Activated CD8-positive, alpha-beta T cell treated with anti-CD3 and anti-CD28 coated beads for 36 hours (primary cell): ENCODE data around the gene NTRK1. TPM values are rescaled to one million over a fixed set of nuclear protein-coding genes. Genes with fewer than 3 reads are reported as not detected.

Experiments used
- ATAC-seq: fragments of 200-7000 bp; cut with Tn5 transposase; one replicate; pipeline ENCODE4 v1.10.0; 2021; ENCODE audit warnings: mild to moderate bottlenecking, moderate library complexity
- CTCF ChIA-PET: fragments of 350-600 bp; sonication (Branson Sonifier 250); formaldehyde crosslinking; loops from one replicate; lab custom pipeline; 2021; ENCODE audit warnings: antibody characterized with exemption; lab: Charles Lee
- POLR2A ChIA-PET: fragments of 350-600 bp; sonication (Branson Sonifier 250); formaldehyde crosslinking; loops from one replicate; lab custom pipeline; 2021; ENCODE audit warnings: antibody characterized with exemption; lab: Charles Lee
- DNase-seq: peaks from one replicate; pipeline ENCODE4 v3.0.0-alpha.2; 2020
- H3K27ac Mint-ChIP-seq: one replicate; pipeline ENCODE4 v1.8.0; 2021; ENCODE audit warnings: mild to moderate bottlenecking, mixed read lengths
- H3K27me3 Mint-ChIP-seq: one replicate; pipeline ENCODE4 v1.8.0; 2021; ENCODE audit warnings: mixed read lengths
- H3K36me3 Mint-ChIP-seq: one replicate; pipeline ENCODE4 v1.8.0; 2021; ENCODE audit warnings: low read depth, mixed read lengths
- H3K4me1 Mint-ChIP-seq: one replicate; pipeline ENCODE4 v1.8.0; 2021; ENCODE audit warnings: low read depth, mixed read lengths
- H3K4me3 Mint-ChIP-seq: one replicate; pipeline ENCODE4 v1.8.0; 2021; ENCODE audit warnings: mild to moderate bottlenecking, moderate library complexity, mixed read lengths
- H3K9me3 Mint-ChIP-seq: one replicate; pipeline ENCODE4 v1.8.0; 2021; ENCODE audit warnings: mixed read lengths
- intact Hi-C: fragments of 100-400 bp; cut with micrococcal nuclease; formaldehyde crosslinking; loops from one replicate; pipeline ENCODE4 v1.10.0; 2022
- total RNA-seq, 2 experiments: library from RNA; stranded (reverse); gene quantifications; one replicate each; pipeline ENCODE4 v1.2.3, GENCODE V29; 2021
- TF ChIP-seq, protein P1 (sequence below): fragments of 200-600 bp; IDR thresholded peaks from one replicate; pipeline ENCODE4 v1.8.0; 2022; ENCODE audit warnings: antibody characterized with exemption, mild to moderate bottlenecking

Gene NTRK1
- total RNA-seq, 2 experiments from 2014 or later = 23.5 to 25.9 TPM

DNA sequence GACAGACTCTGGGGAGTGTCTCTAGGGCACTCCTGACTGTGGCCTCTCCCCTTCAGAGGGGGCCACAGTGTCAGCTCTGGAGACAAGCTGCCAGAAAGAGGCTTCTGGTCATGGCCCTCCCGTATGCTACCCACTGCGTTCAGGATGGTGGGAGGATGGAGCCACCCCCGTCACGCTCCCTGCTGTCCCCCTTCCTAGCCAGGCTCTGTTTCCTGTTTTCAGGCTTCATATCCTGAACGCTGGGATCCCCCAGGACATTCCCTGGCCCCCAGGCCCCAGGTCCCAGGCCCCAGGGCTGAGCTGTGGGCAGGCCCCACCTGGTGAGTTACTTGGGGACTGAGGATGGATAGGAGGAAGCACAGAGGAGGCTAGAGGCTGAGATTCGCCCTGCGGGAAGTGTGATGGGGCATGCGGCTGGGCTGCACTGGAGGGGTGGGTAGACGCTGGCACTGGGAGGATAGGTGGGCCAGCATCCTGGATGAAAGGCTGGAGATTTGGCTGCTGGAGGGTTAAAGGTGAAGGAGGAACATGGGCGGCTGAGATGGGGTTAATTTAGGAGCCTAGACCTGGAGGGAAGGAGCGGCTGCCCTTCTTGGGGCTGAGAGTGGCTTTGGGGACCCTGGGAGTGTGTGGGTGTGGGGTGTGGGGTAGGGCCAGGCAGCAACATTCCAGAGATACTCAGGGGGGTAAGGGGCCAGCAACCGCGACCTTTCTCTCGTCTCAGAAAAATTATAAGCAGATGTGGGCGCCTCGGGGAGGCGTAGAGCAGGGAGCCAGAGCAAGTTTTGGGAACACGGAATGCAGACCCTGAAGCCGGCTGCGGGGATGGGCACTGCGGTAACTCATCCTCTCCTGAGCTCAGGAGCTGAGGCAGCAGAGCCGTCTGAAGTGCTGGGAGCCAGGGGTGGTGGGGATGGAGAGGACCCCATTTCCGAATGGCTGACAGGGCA lies 41.6 kb downstream of the NTRK1 start:
- CTCF ChIA-PET = interaction anchor here (0.7 to 1.6 kb wide), 7 partner anchors 9 to 64 kb away, joined by 3 to 5 read pairs (median 4); partner anchors contain the start of genes LRRC71 and NTRK1
- POLR2A ChIA-PET = interaction anchor here (0.7 kb wide), 1 partner anchor 226 kb away, joined by 3 read pairs; no protein-coding TSS in a partner anchor

DNA sequence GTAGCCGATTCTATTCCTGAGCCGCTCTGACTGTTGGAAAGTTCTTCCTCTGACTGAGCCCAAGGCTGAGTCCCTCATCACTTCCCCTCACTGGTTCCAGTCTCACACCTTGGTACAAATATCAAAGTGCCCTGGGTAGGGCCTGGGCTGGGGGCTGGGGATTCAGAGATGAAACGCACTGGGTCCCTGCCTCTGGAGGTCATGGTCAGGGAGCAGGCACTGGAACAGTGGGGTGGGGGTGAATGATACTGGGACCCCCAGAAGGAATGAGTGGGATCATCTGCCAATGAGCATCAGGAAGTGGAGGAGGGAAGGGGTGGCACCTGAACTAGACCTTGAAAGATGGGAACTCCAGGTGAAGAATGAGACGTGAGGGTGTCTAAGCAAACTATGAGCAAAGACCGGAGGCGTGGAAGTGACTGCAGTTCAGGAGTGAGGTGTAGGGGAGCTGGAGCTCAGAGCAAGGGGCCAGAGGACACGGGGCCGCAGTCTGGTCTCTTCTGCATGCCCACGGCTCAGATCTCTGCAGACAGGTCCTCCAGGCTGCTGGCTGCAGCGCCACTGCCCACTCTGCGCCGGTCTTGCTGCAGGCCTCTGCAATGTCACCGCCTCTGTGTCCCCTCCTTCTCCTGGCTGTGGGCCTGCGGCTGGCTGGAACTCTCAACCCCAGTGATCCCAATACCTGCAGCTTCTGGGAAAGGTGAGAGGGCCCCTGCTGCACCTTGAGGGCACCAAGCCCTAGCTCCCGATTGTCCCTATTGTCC lies 42.8 kb downstream of the NTRK1 start:
- intact Hi-C loops = no loop called here
- TF ChIP-seq, protein P1, sequence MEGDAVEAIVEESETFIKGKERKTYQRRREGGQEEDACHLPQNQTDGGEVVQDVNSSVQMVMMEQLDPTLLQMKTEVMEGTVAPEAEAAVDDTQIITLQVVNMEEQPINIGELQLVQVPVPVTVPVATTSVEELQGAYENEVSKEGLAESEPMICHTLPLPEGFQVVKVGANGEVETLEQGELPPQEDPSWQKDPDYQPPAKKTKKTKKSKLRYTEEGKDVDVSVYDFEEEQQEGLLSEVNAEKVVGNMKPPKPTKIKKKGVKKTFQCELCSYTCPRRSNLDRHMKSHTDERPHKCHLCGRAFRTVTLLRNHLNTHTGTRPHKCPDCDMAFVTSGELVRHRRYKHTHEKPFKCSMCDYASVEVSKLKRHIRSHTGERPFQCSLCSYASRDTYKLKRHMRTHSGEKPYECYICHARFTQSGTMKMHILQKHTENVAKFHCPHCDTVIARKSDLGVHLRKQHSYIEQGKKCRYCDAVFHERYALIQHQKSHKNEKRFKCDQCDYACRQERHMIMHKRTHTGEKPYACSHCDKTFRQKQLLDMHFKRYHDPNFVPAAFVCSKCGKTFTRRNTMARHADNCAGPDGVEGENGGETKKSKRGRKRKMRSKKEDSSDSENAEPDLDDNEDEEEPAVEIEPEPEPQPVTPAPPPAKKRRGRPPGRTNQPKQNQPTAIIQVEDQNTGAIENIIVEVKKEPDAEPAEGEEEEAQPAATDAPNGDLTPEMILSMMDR = no peak
- Mint-ChIP-seq H3K36me3 (no peaks in the 10 kb centered on the region), H3K4me3 (no peak overlapping the region), H3K4me1 (no peaks in the 10 kb centered on the region), H3K27me3 (peaks cover 13% of the 10 kb centered on the region), H3K27ac (no peak overlapping the region), H3K9me3 (no peaks in the 10 kb centered on the region)
- ChIA-PET POLR2A (no interaction called here), CTCF (interaction anchor here (1.6 kb wide), 2 partner anchors 13 to 43 kb away, joined by 3 to 4 read pairs; partner anchors contain the start of gene NTRK1)
- no peak for ATAC-seq
- DNase-seq = no peak

More for the DNA sequence above, 41.6 kb downstream of the NTRK1 start:
- no peak for ATAC-seq
- Mint-ChIP-seq H3K27me3 (peaks cover 13% of the 10 kb centered on the region), H3K4me3 (no peak overlapping the region), H3K4me1 (peaks cover 4% of the 10 kb centered on the region), H3K27ac (no peak overlapping the region), H3K9me3 (no peaks in the 10 kb centered on the region), H3K36me3 (no peaks in the 10 kb centered on the region)
- no peak for DNase-seq
- intact Hi-C loops = no loop called here
- TF ChIP-seq, protein P1 = no peak

DNA sequence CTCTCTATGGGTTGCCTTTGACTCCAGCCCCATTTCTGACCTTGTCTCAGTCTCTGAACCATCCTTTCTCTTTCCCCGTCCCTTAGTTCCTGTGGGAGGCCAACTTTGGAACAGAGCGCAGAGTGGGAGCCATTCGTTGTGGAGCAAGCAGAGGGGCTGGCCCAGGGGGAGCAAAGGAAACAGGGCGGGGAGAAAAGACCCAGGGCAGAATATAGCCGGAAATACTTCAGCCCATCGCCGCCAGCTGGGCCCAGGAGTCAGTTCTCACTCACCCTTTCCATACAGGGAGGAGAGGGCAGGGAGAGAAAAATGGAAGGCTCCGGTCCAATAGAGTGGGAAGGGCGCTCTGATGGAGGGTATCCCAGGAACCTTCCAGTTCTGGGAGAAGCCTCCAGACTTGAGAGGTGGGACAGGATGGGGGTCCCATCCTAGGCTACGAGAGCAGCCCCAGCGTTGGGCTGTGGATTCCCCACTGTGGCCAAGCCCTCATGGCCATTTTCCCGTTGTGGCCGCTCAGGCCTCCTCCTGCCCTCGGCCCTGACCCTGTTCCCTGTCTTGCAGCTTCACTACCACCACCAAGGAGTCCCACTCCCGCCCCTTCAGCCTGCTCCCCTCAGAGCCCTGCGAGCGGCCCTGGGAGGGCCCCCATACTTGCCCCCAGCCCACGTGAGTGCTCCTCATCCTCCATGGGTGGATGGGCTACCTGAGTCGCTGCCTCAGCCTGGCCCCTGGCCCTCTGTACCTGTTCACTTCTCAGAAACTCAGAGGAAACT lies 43.7 kb downstream of the NTRK1 start:
- CTCF ChIA-PET = no interaction called here
- Mint-ChIP-seq H3K36me3 (no peaks in the 10 kb centered on the region), H3K27ac (no peak overlapping the region), H3K27me3 (peaks cover 9% of the 10 kb centered on the region), H3K9me3 (no peaks in the 10 kb centered on the region), H3K4me1 (no peaks in the 10 kb centered on the region), H3K4me3 (no peak overlapping the region)
- POLR2A ChIA-PET = no interaction called here
- DNase-seq = no peak
- no peak for ATAC-seq
- intact Hi-C loops = no loop called here
- TF ChIP-seq, protein P1 = no peak

DNA sequence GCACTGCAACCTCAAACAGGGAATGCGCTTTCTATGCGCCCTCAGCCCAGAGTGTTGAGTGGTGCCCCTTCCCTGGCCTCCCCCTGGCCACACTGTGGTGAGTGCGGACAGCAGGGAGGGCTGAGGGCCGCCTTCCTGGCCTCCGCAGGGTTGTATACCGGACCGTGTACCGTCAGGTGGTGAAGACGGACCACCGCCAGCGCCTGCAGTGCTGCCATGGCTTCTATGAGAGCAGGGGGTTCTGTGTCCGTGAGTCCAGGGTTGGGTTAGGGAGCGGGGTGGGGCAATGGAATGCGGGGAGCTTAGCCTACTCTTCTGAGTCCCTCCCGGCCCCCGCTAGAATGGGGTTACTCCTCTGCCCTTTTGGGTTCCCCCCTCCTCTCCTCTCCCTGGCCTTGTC lies 44.5 kb downstream of the NTRK1 start:
- ATAC-seq = no peak
- ChIA-PET POLR2A (no interaction called here), CTCF (no interaction called here)

More for the DNA sequence above, 44.5 kb downstream of the NTRK1 start:
- no peaks in the 10 kb centered on the region for H3K36me3 Mint-ChIP-seq
- TF ChIP-seq, protein P1 = no peak
- intact Hi-C loops = no loop called here
- H3K4me1 Mint-ChIP-seq = no peaks in the 10 kb centered on the region
- H3K27ac Mint-ChIP-seq = no peak overlapping the region
- H3K9me3 Mint-ChIP-seq = no peaks in the 10 kb centered on the region
- peaks cover 9% of the 10 kb centered on the region for H3K27me3 Mint-ChIP-seq
- no peak overlapping the region for H3K4me3 Mint-ChIP-seq
- DNase-seq = no peak
